ENCODE data around the gene KLHL5. TPM values are rescaled to one million over a fixed set of nuclear protein-coding genes. Genes with fewer than 3 reads are reported as not detected.
"Not testable (repeated sequence)": the region's sequence is repeated elsewhere in the genome, so short reads cannot be mapped to it uniquely, and the experiment has no call there.

KLHL5 gene
- polyA plus RNA-seq, 2 of the 4 experiments (the other 2 are of a cell fraction): 62.4 to 108 TPM

- CTCF ChIA-PET: interaction anchor here (0.6 to 2.7 kb wide), 34 partner anchors 9 to 374 kb away, joined by 3 to 29 read pairs (median 4); partner anchors contain the start of gene FAM114A1
- Histone ChIP-seq H3K27ac (peak overlapping the region in 1 of 2 experiments; percentile 71; a peak in 3 of 6 replicates), H3K4me3 (no peak overlapping the region), H3K9me3 (no peaks in the 10 kb centered on the region), H3K4me2 (peak overlapping the region; percentile 53), H3K4me1 (peaks cover 3% of the 10 kb centered on the region; the same call in 1 of the 3 replicates)
- TF ChIP-seq MYC (IDR thresholded peaks at IDR 0.05; ENCODE audit: borderline replicate concordance, low read length): no peak
- TF ChIP-seq ZC3H11A (IDR thresholded peaks at IDR 0.05): no peak
- no peak for TF ChIP-seq RAD21 (conservative IDR thresholded peaks at IDR 0.05 in 1 of 2, IDR thresholded peaks at IDR 0.05 in 1 of 2)
- no peak for TF ChIP-seq ELK1 (IDR thresholded peaks at IDR 0.05; ENCODE audit: low read depth, low read length)
- ATAC-seq (peak; percentile 17 to 37; a peak in 3 of 6 replicates), DNase-seq (ENCODE audit: low read depth in 1 of 2, low spot score in 1 of 2) (no peak), FAIRE-seq (no peak)
- POLR2A ChIA-PET: no interaction called here
- WGBS (ENCODE audit: missing lambda C conversion rate): 73% methylated on average over 2 of the region's 2 CpGs
Measured at GRCh38 chr4:39134683-39135306, 72.8 kb downstream of the KLHL5 start.

GRCh38 chr4:39138227-39138626 is 76.2 kb downstream of the KLHL5 start:
- H3K4me2 ChIP-seq; H3K4me3 ChIP-seq; H3K9me3 ChIP-seq; FAIRE-seq; H3K4me1 ChIP-seq; H3K27ac ChIP-seq; DNase-seq (ENCODE audit: low read depth in 1 of 2, low spot score in 1 of 2); POLR2A ChIA-PET; ATAC-seq: not testable (repeated sequence)
- CTCF ChIA-PET: interaction anchor here (1.2 kb wide), 1 partner anchor 235 kb away, joined by 3 read pairs; no protein-coding TSS in a partner anchor
- 93% methylated on average over 3 of the region's 3 CpGs for WGBS (ENCODE audit: missing lambda C conversion rate)

GRCh38 chr4:39146211-39146610 is 84.2 kb downstream of the KLHL5 start:
- Histone ChIP-seq H3K4me2 (no peak overlapping the region), H3K9me3 (no peaks in the 10 kb centered on the region), H3K27ac (no peak overlapping the region), H3K4me1 (0 out of 3 replicates have a peak, but pooled peaks cover 2% of the 10 kb centered on the region), H3K4me3 (no peak overlapping the region)
- POLR2A ChIA-PET: no interaction called here
- no peak for DNase-seq (ENCODE audit: low read depth in 1 of 2, low spot score in 1 of 2)
- no peak for TF ChIP-seq ZSCAN20 (CRISPR knock-in tag; IDR thresholded peaks at IDR 0.05)
- no peak for ATAC-seq
- WGBS (ENCODE audit: missing lambda C conversion rate): 86% methylated on average over 1 of the region's 1 CpG
- FAIRE-seq: no peak
- CTCF ChIA-PET: interaction anchor here (1.1 kb wide), 1 partner anchor 11 kb away, joined by 6 read pairs; no protein-coding TSS in a partner anchor

GRCh38 chr4:39154009-39154408 is 92.0 kb downstream of the KLHL5 start:
- CTCF ChIA-PET: interaction anchor here (0.6 to 1.2 kb wide), 2 partner anchors 251 to 979 kb away, joined by 3 read pairs; no protein-coding TSS in a partner anchor
- no peak overlapping the region for H3K4me2 ChIP-seq
- 94% methylated on average over 4 of the region's 4 CpGs for WGBS (ENCODE audit: missing lambda C conversion rate)
- FAIRE-seq (no peak), ATAC-seq (no peak), DNase-seq (ENCODE audit: low read depth in 1 of 2, low spot score in 1 of 2) (no peak)
- no peaks in the 10 kb centered on the region for H3K9me3 ChIP-seq
- H3K4me1 ChIP-seq: 0 out of 3 replicates have a peak, but pooled peaks cover 4% of the 10 kb centered on the region
- POLR2A ChIA-PET: no interaction called here
- H3K27ac ChIP-seq: no peak overlapping the region
- H3K4me3 ChIP-seq: no peak overlapping the region
- no peak for TF ChIP-seq SREBF2 (IDR thresholded peaks at IDR 0.05)
- no peak for TF ChIP-seq RNF2 (IDR thresholded peaks at IDR 0.05; ENCODE audit: borderline replicate concordance, low read depth)
- no peak for TF ChIP-seq TFCP2L1 (CRISPR knock-in tag; IDR thresholded peaks at IDR 0.05)
- TF ChIP-seq JUN (IDR thresholded peaks at IDR 0.05): no peak

GRCh38 chr4:39157520-39157919 is 95.5 kb downstream of the KLHL5 start:
- CTCF ChIA-PET: interaction anchor here (1.1 kb wide), 1 partner anchor 251 kb away, joined by 3 read pairs; no protein-coding TSS in a partner anchor
- no peak for FAIRE-seq
- ATAC-seq: no peak
- TF ChIP-seq SMC3 (IDR thresholded peaks at IDR 0.05) (no peak), SREBF2 (IDR thresholded peaks at IDR 0.05) (no peak), HDAC2 (IDR thresholded peaks at IDR 0.05) (no peak), CHD4 (IDR thresholded peaks at IDR 0.05; ENCODE audit: borderline replicate concordance) (no peak), TFCP2L1 (CRISPR knock-in tag; IDR thresholded peaks at IDR 0.05) (no peak), ZFP36 (IDR thresholded peaks at IDR 0.05; ENCODE audit: borderline replicate concordance, partially characterized antibody) (no peak), HOXB5 (CRISPR knock-in tag; IDR thresholded peaks at IDR 0.05) (no peak), NR3C1 (IDR thresholded peaks at IDR 0.05) (no peak), E2F6 (IDR thresholded peaks at IDR 0.05; ENCODE audit: borderline replicate concordance, low read depth) (no peak), RFX5 (IDR thresholded peaks at IDR 0.05) (no peak), CBX2 (IDR thresholded peaks at IDR 0.05; ENCODE audit: borderline replicate concordance, low read depth) (no peak), FOSB (CRISPR knock-in tag; IDR thresholded peaks at IDR 0.05) (no peak), REST (IDR thresholded peaks at IDR 0.05) (no peak), HOXB13 (CRISPR knock-in tag; IDR thresholded peaks at IDR 0.05; ENCODE audit: low read depth) (no peak)

More at GRCh38 chr4:39157520-39157919, 95.5 kb downstream of the KLHL5 start:
- H3K4me2 ChIP-seq: no peak overlapping the region
- H3K4me1 ChIP-seq: no peaks in the 10 kb centered on the region
- POLR2A ChIA-PET: no interaction called here
- H3K4me3 ChIP-seq: no peak overlapping the region
- no peak overlapping the region for H3K27ac ChIP-seq
- no peak for DNase-seq (ENCODE audit: low read depth in 1 of 2, low spot score in 1 of 2)
- H3K9me3 ChIP-seq: no peaks in the 10 kb centered on the region
- WGBS (ENCODE audit: missing lambda C conversion rate): 91% methylated on average over 2 of the region's 2 CpGs

Data from A549 (cell line).